Panc1 (cell line): Measurements from ENCODE around the gene CUL1. TPM values are rescaled to one million over a fixed set of nuclear protein-coding genes. Genes with fewer than 3 reads are reported as not detected.

Experiments used
- ATAC-seq: fragments of 200-7000 bp; cut with Tn5 transposase; 2 replicates; pipeline ENCODE4 v1.9.1; 2020; ENCODE audit warnings: mild to moderate bottlenecking, moderate library complexity
- BruUV-seq: library from RNA; stranded (reverse); fragments of 400-500 nt; replicated peaks from 2 replicates; lab custom pipeline; 2021; lab: Mats Ljungman, UMichigan
- CTCF ChIA-PET: fragments of 300-600 bp; sonication (Branson Sonifier 250); formaldehyde crosslinking; loops from one replicate; lab custom pipeline; 2022; ENCODE audit warnings: antibody characterized with exemption; lab: Charles Lee
- POLR2A ChIA-PET: fragments of 300-600 bp; sonication (Branson Sonifier 250); formaldehyde crosslinking; loops from one replicate; lab custom pipeline; 2022; ENCODE audit warnings: antibody characterized with exemption; lab: Charles Lee
- DNase-seq: peaks from one replicate; pipeline ENCODE4 v3.0.0-alpha.2; 2010; ENCODE audit warnings: low read depth, low spot score
- H3K27ac ChIP-seq: 2 replicates; pipeline ENCODE4 v1.5.1; 2011; ENCODE audit warnings: mild to moderate bottlenecking, low read length, inconsistent platforms
- H3K27me3 ChIP-seq: fragments of 200-500 bp; sonication (Bioruptor generic); 2 replicates; pipeline ENCODE4 v1.6.0; 2014; ENCODE audit warnings: low read length, inconsistent platforms; ENCODE audit not compliant: control insufficient read depth, insufficient read depth
- H3K36me3 ChIP-seq: fragments of 200-500 bp; sonication (Bioruptor generic); 2 replicates; pipeline ENCODE4 v1.5.1; 2014; ENCODE audit warnings: inconsistent platforms, mild to moderate bottlenecking, low read length, moderate library complexity; ENCODE audit not compliant: control insufficient read depth, insufficient read depth
- H3K4me1 ChIP-seq: 2 replicates; pipeline ENCODE4 v1.5.1; 2011; ENCODE audit warnings: inconsistent platforms, mild to moderate bottlenecking, low read length, moderate library complexity; ENCODE audit not compliant: control insufficient read depth, insufficient read depth
- H3K4me3 ChIP-seq, 2 experiments: 2 replicates each; pipeline ENCODE4 v1.5.1; 2011 to 2012; ENCODE audit warnings: low read depth in 2 of 2, low read length in 2 of 2, mild to moderate bottlenecking in 2 of 2, inconsistent platforms in 1 of 2, moderate library complexity in 1 of 2
- H3K9me3 ChIP-seq: fragments of 200-500 bp; sonication (Bioruptor generic); 2 replicates; pipeline ENCODE4 v1.5.1; 2014; ENCODE audit warnings: low read depth, mild to moderate bottlenecking, inconsistent platforms, low read length, moderate library complexity; ENCODE audit not compliant: control insufficient read depth, insufficient read depth
- CTCF ChIP-seq: fragments of 450-650 bp; IDR thresholded peaks from 2 replicates; pipeline ENCODE4 v1.5.1; 2017; ENCODE audit warnings: mild to moderate bottlenecking
- POLR2AphosphoS5 ChIP-seq: IDR thresholded peaks from 2 replicates; pipeline ENCODE4 v1.6.1; 2012; ENCODE audit warnings: mild to moderate bottlenecking, low read depth, low read length, moderate library complexity
- REST ChIP-seq, 2 experiments: IDR thresholded peaks; 2 replicates each; pipeline ENCODE4 v1.6.1; 2011 to 2012; ENCODE audit warnings: low read depth in 2 of 2, control low read depth in 1 of 2, low read length in 1 of 2, mild to moderate bottlenecking in 1 of 2, moderate library complexity in 1 of 2; ENCODE audit not compliant: insufficient read depth in 1 of 2
- SIN3A ChIP-seq: IDR thresholded peaks from 2 replicates; pipeline ENCODE4 v1.6.1; 2012; ENCODE audit warnings: low read depth, mild to moderate bottlenecking, low read length, moderate library complexity, borderline replicate concordance; ENCODE audit not compliant: insufficient read depth
- TCF7L2 ChIP-seq: IDR thresholded peaks from 2 replicates; pipeline ENCODE4 v1.6.1; 2011; ENCODE audit warnings: mild to moderate bottlenecking, low read depth, low read length, inconsistent platforms
- in situ Hi-C: cut with HindIII; loops from 2 replicates; pipeline ENCODE4 v1.10.0; 2016; ENCODE audit warnings: low sequenced_read_pairs, low pct_unique_long_range_greater_than_20kb
- intact Hi-C: fragments of 100-400 bp; cut with micrococcal nuclease; formaldehyde crosslinking; loops from one replicate; pipeline ENCODE4 v1.10.0; 2022; ENCODE audit not compliant: unreplicated experiment
- total RNA-seq: library from RNA; stranded (reverse); gene quantifications from one replicate; pipeline ENCODE4 v1.2.1, GENCODE V29; 2021; ENCODE audit not compliant: unreplicated experiment

CUL1 gene
- total RNA-seq, 1 experiment from 2014 or later: 60.6 TPM

- intact Hi-C loops: no loop called here
- H3K36me3 ChIP-seq: peaks cover 23% of the 10 kb centered on the region; the same call in 1 of the 2 replicates
These were observed 108.7 kb downstream of the CUL1 start for GRCh38 chr7:148807436-148807835.

GRCh38 chr7:148809856-148810255 lies 111.2 kb downstream of the CUL1 start:
- POLR2A ChIA-PET: no interaction called here

More at GRCh38 chr7:148807436-148807835, 108.7 kb downstream of the CUL1 start:
- Histone ChIP-seq H3K9me3 (no peaks in the 10 kb centered on the region), H3K27ac (no peak overlapping the region), H3K4me3 (no peak overlapping the region), H3K4me1 (no peaks in the 10 kb centered on the region), H3K27me3 (no peaks in the 10 kb centered on the region)
- no TSS peak for BruUV-seq
- ATAC-seq (no peak), DNase-seq (no peak)
- ChIA-PET POLR2A (no interaction called here), CTCF (no interaction called here)
- in situ Hi-C loops: no loop called here
- TF ChIP-seq POLR2AphosphoS5: no peak
- no peak for TF ChIP-seq TCF7L2
- no peak for TF ChIP-seq REST (IDR thresholded peaks at IDR 0.05; ENCODE audit: insufficient read depth in 1 of 2, low read depth in 2 of 2, low read length in 1 of 2)
- TF ChIP-seq CTCF: no peak
- no peak for TF ChIP-seq SIN3A

More at GRCh38 chr7:148809856-148810255, 111.2 kb downstream of the CUL1 start:
- no peaks in the 10 kb centered on the region for H3K4me1 ChIP-seq
- BruUV-seq: no TSS peak
- ATAC-seq: no peak
- no peak overlapping the region for H3K4me3 ChIP-seq
- TF ChIP-seq SIN3A (no peak), POLR2AphosphoS5 (no peak), REST (IDR thresholded peaks at IDR 0.05; ENCODE audit: insufficient read depth in 1 of 2, low read depth in 2 of 2, low read length in 1 of 2) (no peak), CTCF (no peak), TCF7L2 (no peak)
- no peak for DNase-seq
- H3K27ac ChIP-seq: no peak overlapping the region
- H3K36me3 ChIP-seq: peaks cover 31% of the 10 kb centered on the region; the same call in 1 of the 2 replicates
- no peaks in the 10 kb centered on the region for H3K9me3 ChIP-seq
- H3K27me3 ChIP-seq: no peaks in the 10 kb centered on the region
- intact Hi-C loops: no loop called here
- CTCF ChIA-PET: no interaction called here
- in situ Hi-C loops: no loop called here
